GM18499 (cell line): Measurements from ENCODE around the gene KIR2DL3.
"Not testable (repeated sequence)": the region's sequence is repeated elsewhere in the genome, so short reads cannot be mapped to it uniquely, and the experiment has no call there.

Experiments used
- ATAC-seq: cut with Tn5 transposase; IDR thresholded peaks from one replicate; pipeline ENCODE4 v1.9.1; 2021; ENCODE audit warnings: moderate number of reproducible peaks; ENCODE audit not compliant: insufficient read depth, unreplicated experiment

KIR2DL3 gene

GRCh38 chr19:54738306-54738705, at the start of gene KIR2DL3:
Gene KIR2DL3, plus strand, starts transcription at chr19:54738513. Its CDS starts 33 bp downstream, at chr19:54738546.
- not testable (repeated sequence) for ATAC-seq

GRCh38 chr19:54691582-54692297, 46.6 kb upstream of the KIR2DL3 start:
- no peak for ATAC-seq

- ATAC-seq = no peak
Measured at GRCh38 chr19:54692298-54692615, 46.1 kb upstream of the KIR2DL3 start.

- no peak for ATAC-seq
Measured at GRCh38 chr19:54694648-54695047, 43.7 kb upstream of the KIR2DL3 start.

GRCh38 chr19:54696117-54696548, 42.2 kb upstream of the KIR2DL3 start:
- no peak for ATAC-seq

- no peak for ATAC-seq
Measured at GRCh38 chr19:54696766-54697165, 41.5 kb upstream of the KIR2DL3 start.

- not testable (repeated sequence) for ATAC-seq
Measured at GRCh38 chr19:54697716-54698115, 40.6 kb upstream of the KIR2DL3 start.

GRCh38 chr19:54704928-54705327, 33.4 kb upstream of the KIR2DL3 start:
- ATAC-seq = no peak

- no peak for ATAC-seq
Measured at GRCh38 chr19:54707962-54708361, 30.4 kb upstream of the KIR2DL3 start.

- no peak for ATAC-seq
Measured at GRCh38 chr19:54708781-54709180, 29.5 kb upstream of the KIR2DL3 start.

GRCh38 chr19:54709212-54709948, 28.9 kb upstream of the KIR2DL3 start:
- ATAC-seq = no peak

GRCh38 chr19:54709956-54710355, 28.4 kb upstream of the KIR2DL3 start:
- not testable (repeated sequence) for ATAC-seq

- no peak for ATAC-seq
Measured at GRCh38 chr19:54724142-54724541, 14.2 kb upstream of the KIR2DL3 start, which contains the start of gene KIR3DL3. Gene KIR3DL3, plus strand, starts transcription at chr19:54724442. Its CDS starts 55 bp downstream, at chr19:54724497.

GRCh38 chr19:54724644-54725043, 13.7 kb upstream of the KIR2DL3 start:
- ATAC-seq = no peak

- ATAC-seq = no peak
Measured at GRCh38 chr19:54725321-54725720, 13.0 kb upstream of the KIR2DL3 start.

GRCh38 chr19:54727562-54727961, 10.8 kb upstream of the KIR2DL3 start:
- no peak for ATAC-seq

GRCh38 chr19:54728167-54728566, 10.1 kb upstream of the KIR2DL3 start:
- no peak for ATAC-seq

- no peak for ATAC-seq
Measured at GRCh38 chr19:54729416-54730188, 8.7 kb upstream of the KIR2DL3 start.

GRCh38 chr19:54731191-54731590, 7.1 kb upstream of the KIR2DL3 start:
- no peak for ATAC-seq

GRCh38 chr19:54738715-54739114, 402 bp downstream of the KIR2DL3 start:
- ATAC-seq = no peak
